Loucy (cell line): ENCODE data around the gene FRS2.

Experiments used
- H2AFZ ChIP-seq: fragments of 200-600 bp; sonication (generic); 2 replicates; pipeline ENCODE4 v1.6.0; 2016; ENCODE audit warnings: antibody characterized with exemption, mild to moderate bottlenecking, low read length, moderate library complexity
- H3F3A ChIP-seq: fragments of 200-600 bp; 2 replicates; pipeline ENCODE4 v1.6.0; 2016; ENCODE audit warnings: antibody characterized with exemption, low read depth, mild to moderate bottlenecking
- H3K27me3 ChIP-seq: fragments of 200-600 bp; sonication (generic); 2 replicates; pipeline ENCODE4 v1.6.1; 2014; ENCODE audit warnings: low read length, mild to moderate bottlenecking; ENCODE audit not compliant: insufficient read depth, poor library complexity, severe bottlenecking
- H3K36me3 ChIP-seq: fragments of 200-600 bp; sonication (generic); 2 replicates; pipeline ENCODE4 v1.6.1; 2016; ENCODE audit warnings: low read length; ENCODE audit not compliant: insufficient read depth
- H3K4me1 ChIP-seq: fragments of 200-600 bp; sonication (generic); 2 replicates; pipeline ENCODE4 v1.5.1; 2014; ENCODE audit warnings: low read length, mild to moderate bottlenecking; ENCODE audit not compliant: insufficient read depth, poor library complexity, severe bottlenecking
- H3K4me2 ChIP-seq: fragments of 200-600 bp; sonication (generic); 2 replicates; pipeline ENCODE4 v1.6.0; 2014; ENCODE audit warnings: antibody characterized with exemption, low read length, low read depth, mild to moderate bottlenecking; ENCODE audit not compliant: poor library complexity, severe bottlenecking
- H3K4me3 ChIP-seq: fragments of 200-600 bp; sonication (generic); 2 replicates; pipeline ENCODE4 v1.5.1; 2014; ENCODE audit warnings: low read length, mild to moderate bottlenecking, mixed read lengths; ENCODE audit not compliant: poor library complexity, severe bottlenecking
- H3K79me2 ChIP-seq: fragments of 200-600 bp; sonication (generic); 2 replicates; pipeline ENCODE4 v1.6.1; 2014; ENCODE audit warnings: low read length; ENCODE audit not compliant: insufficient read depth
- H3K9ac ChIP-seq: fragments of 200-600 bp; sonication (generic); 2 replicates; pipeline ENCODE4 v1.6.0; 2014; ENCODE audit warnings: mild to moderate bottlenecking, low read depth, low read length, moderate library complexity; ENCODE audit not compliant: poor library complexity, severe bottlenecking
- H3K9me2 ChIP-seq: fragments of 200-600 bp; sonication (generic); replicated peaks from 2 replicates; pipeline ENCODE4 v1.6.1; 2016; ENCODE audit warnings: low read depth, low read length, mixed read lengths
- H3K9me3 ChIP-seq: fragments of 200-600 bp; sonication (generic); 2 replicates; pipeline ENCODE4 v1.6.1; 2014; ENCODE audit warnings: mild to moderate bottlenecking, antibody characterized with exemption, low read length, low read depth; ENCODE audit not compliant: insufficient read depth
- H4K20me1 ChIP-seq: fragments of 200-600 bp; sonication (generic); 2 replicates; pipeline ENCODE4 v1.6.0; 2014; ENCODE audit warnings: antibody characterized with exemption, low read length, mild to moderate bottlenecking; ENCODE audit not compliant: insufficient read depth, poor library complexity, severe bottlenecking
- EZH2phosphoT487 ChIP-seq: fragments of 200-600 bp; IDR thresholded peaks from 2 replicates; pipeline ENCODE4 v1.6.1; 2018; ENCODE audit warnings: antibody characterized with exemption, mild to moderate bottlenecking, moderate library complexity, borderline replicate concordance
- TF ChIP-seq, protein P1 (sequence below): fragments of 200-600 bp; sonication (generic); conservative IDR thresholded peaks from 2 replicates; pipeline ENCODE4 v1.5.1; 2014; ENCODE audit warnings: mild to moderate bottlenecking, antibody characterized with exemption, low read length

The FRS2 gene

DNA sequence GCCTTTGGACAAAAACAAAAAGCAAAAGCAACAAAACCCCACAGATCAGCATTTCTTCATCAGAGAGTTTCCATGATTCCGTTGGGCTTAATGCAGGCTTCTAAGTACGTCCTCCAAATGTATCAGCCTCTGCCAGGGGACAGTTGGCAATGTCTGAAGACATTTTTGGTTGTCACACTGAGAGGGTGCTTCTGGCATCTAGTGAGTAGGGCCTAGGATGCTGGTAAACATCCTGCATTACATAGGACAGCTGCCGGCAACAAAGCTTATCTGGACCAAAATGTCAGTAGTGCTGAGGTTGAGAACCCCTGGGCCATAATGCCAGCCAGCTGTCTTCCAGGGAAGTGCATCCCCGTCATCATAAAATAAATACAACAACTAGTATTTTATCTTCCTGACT is 149.9 kb downstream of the FRS2 start:
- TF ChIP-seq EZH2phosphoT487, result no peak
- TF ChIP-seq, protein P1, sequence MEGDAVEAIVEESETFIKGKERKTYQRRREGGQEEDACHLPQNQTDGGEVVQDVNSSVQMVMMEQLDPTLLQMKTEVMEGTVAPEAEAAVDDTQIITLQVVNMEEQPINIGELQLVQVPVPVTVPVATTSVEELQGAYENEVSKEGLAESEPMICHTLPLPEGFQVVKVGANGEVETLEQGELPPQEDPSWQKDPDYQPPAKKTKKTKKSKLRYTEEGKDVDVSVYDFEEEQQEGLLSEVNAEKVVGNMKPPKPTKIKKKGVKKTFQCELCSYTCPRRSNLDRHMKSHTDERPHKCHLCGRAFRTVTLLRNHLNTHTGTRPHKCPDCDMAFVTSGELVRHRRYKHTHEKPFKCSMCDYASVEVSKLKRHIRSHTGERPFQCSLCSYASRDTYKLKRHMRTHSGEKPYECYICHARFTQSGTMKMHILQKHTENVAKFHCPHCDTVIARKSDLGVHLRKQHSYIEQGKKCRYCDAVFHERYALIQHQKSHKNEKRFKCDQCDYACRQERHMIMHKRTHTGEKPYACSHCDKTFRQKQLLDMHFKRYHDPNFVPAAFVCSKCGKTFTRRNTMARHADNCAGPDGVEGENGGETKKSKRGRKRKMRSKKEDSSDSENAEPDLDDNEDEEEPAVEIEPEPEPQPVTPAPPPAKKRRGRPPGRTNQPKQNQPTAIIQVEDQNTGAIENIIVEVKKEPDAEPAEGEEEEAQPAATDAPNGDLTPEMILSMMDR, result no peak
- no peaks in the 10 kb centered on the region for H3K27me3 ChIP-seq

DNA sequence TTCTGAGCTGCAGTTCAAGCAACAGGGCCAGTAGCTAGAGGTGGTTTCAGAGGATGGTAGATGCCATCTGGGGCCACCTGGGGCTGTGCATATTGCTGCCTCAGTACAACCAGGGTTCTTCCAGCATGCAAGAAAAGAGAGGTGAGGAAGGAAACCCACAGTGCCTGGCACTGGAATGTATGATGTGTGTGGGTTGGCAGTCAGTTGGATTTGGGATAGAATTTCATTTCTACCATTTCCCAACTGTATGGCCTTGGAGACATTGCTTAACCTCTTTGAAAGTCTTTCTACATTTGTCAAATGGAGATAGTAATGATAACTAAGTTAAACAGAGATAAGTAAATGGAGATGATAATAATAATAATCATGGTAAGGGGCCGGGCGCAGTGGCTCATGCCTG is 150.7 kb downstream of the FRS2 start:
- no peak overlapping the region for H3K9ac ChIP-seq
- no peaks in the 10 kb centered on the region for H3K9me2 ChIP-seq
- no peaks in the 10 kb centered on the region for H3K79me2 ChIP-seq
- no peaks in the 10 kb centered on the region for H3K36me3 ChIP-seq
- H4K20me1 ChIP-seq, result no peaks in the 10 kb centered on the region
- no peaks in the 10 kb centered on the region for H3K27me3 ChIP-seq
- no peaks in the 10 kb centered on the region for H3K4me1 ChIP-seq
- H3K4me3 ChIP-seq, result no peak overlapping the region
- H2AFZ ChIP-seq, result no peak overlapping the region
- no peak for TF ChIP-seq EZH2phosphoT487
- TF ChIP-seq, protein P1, result no peak
- H3K9me3 ChIP-seq, result no peaks in the 10 kb centered on the region
- no peak overlapping the region for H3K4me2 ChIP-seq
- H3F3A ChIP-seq, result no peaks in the 10 kb centered on the region

More for the DNA sequence above, 149.9 kb downstream of the FRS2 start:
- Histone ChIP-seq H3K9me3 (no peaks in the 10 kb centered on the region), H3K4me3 (no peak overlapping the region), H4K20me1 (no peaks in the 10 kb centered on the region), H3K36me3 (no peaks in the 10 kb centered on the region), H3F3A (no peaks in the 10 kb centered on the region), H3K79me2 (no peaks in the 10 kb centered on the region), H3K4me2 (no peak overlapping the region), H3K4me1 (no peaks in the 10 kb centered on the region), H2AFZ (no peak overlapping the region), H3K9ac (no peak overlapping the region), H3K9me2 (no peaks in the 10 kb centered on the region)

DNA sequence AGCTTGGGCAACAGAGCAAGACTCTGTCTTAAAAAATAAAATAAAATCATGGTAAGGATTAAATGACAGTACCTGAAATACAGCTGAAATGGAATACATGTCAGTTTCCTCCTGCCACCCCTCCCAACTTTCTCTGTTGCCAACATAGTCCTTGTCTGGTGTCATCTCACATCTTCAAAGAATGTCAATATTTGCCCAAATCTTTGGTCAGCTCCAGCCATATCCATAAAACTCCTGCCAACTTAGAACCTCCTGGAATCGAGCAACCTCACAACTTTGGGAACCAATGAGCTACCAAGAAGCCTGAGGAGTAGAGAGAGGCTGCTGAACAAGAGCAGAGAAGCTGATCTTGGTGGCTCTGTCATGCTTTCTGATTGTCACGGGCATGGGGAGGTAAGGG is 151.4 kb downstream of the FRS2 start:
- H3F3A ChIP-seq, result no peaks in the 10 kb centered on the region
- no peak for TF ChIP-seq EZH2phosphoT487
- no peaks in the 10 kb centered on the region for H4K20me1 ChIP-seq
- H3K9me3 ChIP-seq, result no peaks in the 10 kb centered on the region
- no peaks in the 10 kb centered on the region for H3K4me1 ChIP-seq
- H3K79me2 ChIP-seq, result no peaks in the 10 kb centered on the region
- no peaks in the 10 kb centered on the region for H3K9me2 ChIP-seq
- H3K4me3 ChIP-seq, result no peak overlapping the region
- H3K27me3 ChIP-seq, result no peaks in the 10 kb centered on the region
- H3K36me3 ChIP-seq, result no peaks in the 10 kb centered on the region
- H3K4me2 ChIP-seq, result no peak overlapping the region
- no peak overlapping the region for H2AFZ ChIP-seq
- H3K9ac ChIP-seq, result no peak overlapping the region

DNA sequence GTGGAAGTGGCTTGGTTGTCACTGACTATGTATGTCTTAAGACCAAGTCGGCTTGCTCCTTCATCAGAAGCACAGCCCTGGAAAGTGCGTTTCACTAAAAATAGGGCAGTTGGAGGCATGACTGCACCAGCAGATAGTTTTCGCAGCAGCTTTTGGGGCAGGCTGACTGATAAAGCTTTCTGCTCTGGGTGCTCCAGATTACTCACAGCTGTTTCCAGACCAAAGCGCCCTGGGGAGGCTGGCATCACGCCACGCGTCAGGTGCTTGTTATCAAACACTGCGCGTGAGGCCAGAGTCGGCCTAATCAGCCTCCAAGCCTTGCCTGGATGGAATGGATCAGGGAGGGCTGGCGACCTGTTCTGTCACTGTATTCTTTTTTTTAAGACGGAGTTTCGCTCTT is 153.8 kb downstream of the FRS2 start:
- Histone ChIP-seq H4K20me1 (no peaks in the 10 kb centered on the region), H3K27me3 (no peaks in the 10 kb centered on the region), H3F3A (no peaks in the 10 kb centered on the region), H3K9me3 (no peaks in the 10 kb centered on the region), H2AFZ (no peak overlapping the region), H3K4me3 (no peak overlapping the region), H3K4me1 (no peaks in the 10 kb centered on the region), H3K79me2 (no peaks in the 10 kb centered on the region), H3K36me3 (no peaks in the 10 kb centered on the region), H3K9ac (no peak overlapping the region), H3K4me2 (no peak overlapping the region), H3K9me2 (no peaks in the 10 kb centered on the region)
- TF ChIP-seq EZH2phosphoT487, result no peak
- TF ChIP-seq, protein P1, result no peak
